Sigmoid colon (tissue), 7 donors: ENCODE measurements around the gene LCOR. TPM values are rescaled to one million over a fixed set of nuclear protein-coding genes. Genes with fewer than 3 reads are reported as not detected.

Experiments used
- DNase-seq: peaks from one replicate; pipeline ENCODE4 v3.0.0-alpha.2; 2019
- H3K27ac ChIP-seq, 4 donors: fragments of 200-600 bp; sonication (generic); one replicate each; pipeline ENCODE4 v1.5.1; 2016 to 2019; ENCODE audit warnings: mild to moderate bottlenecking in 1 of 4
- H3K27me3 ChIP-seq, 3 donors: fragments of 200-600 bp; sonication (generic); one replicate each; pipeline ENCODE4 v1.5.1; 2019; ENCODE audit warnings: mild to moderate bottlenecking in 1 of 3
- H3K36me3 ChIP-seq, 4 donors: fragments of 200-600 bp; sonication (generic); one replicate each; pipeline ENCODE4 v1.5.1; 2016 to 2019
- H3K4me1 ChIP-seq, 4 donors: fragments of 200-600 bp; sonication (generic); one replicate each; pipeline ENCODE4 v1.5.1; 2017 to 2019
- H3K4me3 ChIP-seq, 4 donors: fragments of 200-600 bp; sonication (generic); one replicate each; pipeline ENCODE4 v1.5.1; 2017 to 2019; ENCODE audit warnings: mild to moderate bottlenecking in 2 of 4, moderate library complexity in 1 of 4
- H3K9me3 ChIP-seq, 4 donors: fragments of 200-600 bp in 3 of 4; sonication (generic) in 3 of 4; one replicate each; pipeline versions ENCODE4 v1.5.1 to v1.6.1; 2013 to 2019
- EP300 ChIP-seq, 4 donors: sonication (generic); formaldehyde crosslinking; IDR thresholded peaks; one replicate each; pipeline ENCODE4 v1.6.1; 2017; ENCODE audit warnings: antibody characterized with exemption in 4 of 4
- POLR2A ChIP-seq, 2 donors: fragments of 450-650 bp; IDR thresholded peaks; one replicate each; pipeline ENCODE4 v1.6.1; 2016; ENCODE audit warnings: antibody characterized with exemption in 2 of 2, mild to moderate bottlenecking in 2 of 2, moderate library complexity in 2 of 2
- POLR2AphosphoS5 ChIP-seq, 4 donors: sonication (generic); formaldehyde crosslinking; IDR thresholded peaks; one replicate each; pipeline ENCODE4 v1.6.1; 2017; ENCODE audit warnings: antibody characterized with exemption in 4 of 4
- WGBS, 2 donors: extraction: QIAGEN DNeasy Blood & Tissue Kit; methylation state at CpG; one replicate each; pipeline ENCODE4 v1.1.7; 2013; 5-methylcytosine and 5-hydroxymethylcytosine counted together
- intact Hi-C: fragments of 100-400 bp; cut with DNase I; formaldehyde crosslinking; loops from one replicate; pipeline ENCODE4 v1.15.1; 2023
- polyA plus RNA-seq, 3 donors: library from polyadenylated mRNA; stranded (reverse); fragments of 200-250 nt; gene quantifications; one replicate each; pipeline ENCODE4 v1.2.3, GENCODE V29; 2013
- total RNA-seq, 4 donors: library from RNA; depleted of rRNA; stranded (reverse); fragments of >200 nt; gene quantifications; one replicate each; pipeline ENCODE4 v1.1.0, GENCODE V29; 2016
- TF ChIP-seq, protein P1 (sequence below), 4 experiments: fragments of 450-650 bp in 3 of 4; fragments of 200-600 bp in 1 of 4; IDR thresholded peaks; one replicate each; pipeline ENCODE4 v1.5.1; 2016 to 2019; ENCODE audit warnings: antibody characterized with exemption in 4 of 4, mild to moderate bottlenecking in 3 of 4, moderate library complexity in 2 of 4
- donor health status: healthy with polysubstance abuse.
- donor health status: Bipolar disorder and iron deficiency.
- donor health status: healthy.

The LCOR gene
- total and polyA plus RNA-seq, 7 donors: 8.4 to 270 (median 19.6) TPM

DNA sequence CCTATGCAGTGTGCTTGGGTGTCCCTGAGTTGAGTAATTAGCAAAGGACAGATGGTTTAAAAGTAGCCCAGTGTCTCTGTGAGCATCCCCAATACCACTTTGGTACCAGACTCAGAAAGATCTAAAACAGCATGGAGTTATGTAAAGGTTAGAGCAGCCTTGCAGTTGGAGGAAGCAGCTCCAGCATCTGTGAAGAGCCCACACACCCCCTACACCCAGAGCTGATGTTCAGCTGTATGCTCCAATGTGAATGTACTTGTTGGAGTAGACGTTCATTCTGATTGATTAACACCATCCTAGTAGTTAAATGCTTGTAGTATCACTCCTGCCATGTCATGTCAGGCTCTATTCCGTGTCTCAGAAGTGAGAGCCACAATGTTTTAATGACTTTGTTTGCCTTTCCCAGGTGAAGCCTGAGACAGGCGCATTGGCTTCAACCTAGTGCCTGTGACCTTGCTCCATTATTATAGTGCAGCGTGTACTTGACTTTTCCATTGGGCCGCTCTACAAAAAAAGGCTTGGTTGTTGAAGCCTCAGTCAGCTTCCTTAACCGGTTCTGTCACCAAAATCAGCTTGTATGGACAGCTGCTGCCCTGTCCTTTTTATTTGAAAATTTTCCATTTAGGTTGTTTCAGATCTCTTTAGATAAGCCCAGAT is 154.2 kb downstream of the LCOR start:
- DNase-seq: no peak
- Histone ChIP-seq H3K36me3 (peaks cover 0 to 9% (median 4%) of the 10 kb centered on the region in 4 donors), H3K27ac (no peak overlapping the region), H3K27me3 (no peaks in the 10 kb centered on the region), H3K4me1 (peaks cover 0 to 25% (median 12%) of the 10 kb centered on the region in 4 donors), H3K4me3 (no peak overlapping the region), H3K9me3 (no peaks in the 10 kb centered on the region)
- 92 to 95% methylated on average over 6 of the region's 6 CpGs for WGBS, 2 donors
- intact Hi-C loops: no loop called here
- TF ChIP-seq POLR2AphosphoS5 (IDR thresholded peaks at IDR 0.05): no peak
- TF ChIP-seq, protein P1, sequence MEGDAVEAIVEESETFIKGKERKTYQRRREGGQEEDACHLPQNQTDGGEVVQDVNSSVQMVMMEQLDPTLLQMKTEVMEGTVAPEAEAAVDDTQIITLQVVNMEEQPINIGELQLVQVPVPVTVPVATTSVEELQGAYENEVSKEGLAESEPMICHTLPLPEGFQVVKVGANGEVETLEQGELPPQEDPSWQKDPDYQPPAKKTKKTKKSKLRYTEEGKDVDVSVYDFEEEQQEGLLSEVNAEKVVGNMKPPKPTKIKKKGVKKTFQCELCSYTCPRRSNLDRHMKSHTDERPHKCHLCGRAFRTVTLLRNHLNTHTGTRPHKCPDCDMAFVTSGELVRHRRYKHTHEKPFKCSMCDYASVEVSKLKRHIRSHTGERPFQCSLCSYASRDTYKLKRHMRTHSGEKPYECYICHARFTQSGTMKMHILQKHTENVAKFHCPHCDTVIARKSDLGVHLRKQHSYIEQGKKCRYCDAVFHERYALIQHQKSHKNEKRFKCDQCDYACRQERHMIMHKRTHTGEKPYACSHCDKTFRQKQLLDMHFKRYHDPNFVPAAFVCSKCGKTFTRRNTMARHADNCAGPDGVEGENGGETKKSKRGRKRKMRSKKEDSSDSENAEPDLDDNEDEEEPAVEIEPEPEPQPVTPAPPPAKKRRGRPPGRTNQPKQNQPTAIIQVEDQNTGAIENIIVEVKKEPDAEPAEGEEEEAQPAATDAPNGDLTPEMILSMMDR (IDR thresholded peaks at IDR 0.05): no peak
- no peak for TF ChIP-seq POLR2A (IDR thresholded peaks at IDR 0.05)
- no peak for TF ChIP-seq EP300 (IDR thresholded peaks at IDR 0.05)

DNA sequence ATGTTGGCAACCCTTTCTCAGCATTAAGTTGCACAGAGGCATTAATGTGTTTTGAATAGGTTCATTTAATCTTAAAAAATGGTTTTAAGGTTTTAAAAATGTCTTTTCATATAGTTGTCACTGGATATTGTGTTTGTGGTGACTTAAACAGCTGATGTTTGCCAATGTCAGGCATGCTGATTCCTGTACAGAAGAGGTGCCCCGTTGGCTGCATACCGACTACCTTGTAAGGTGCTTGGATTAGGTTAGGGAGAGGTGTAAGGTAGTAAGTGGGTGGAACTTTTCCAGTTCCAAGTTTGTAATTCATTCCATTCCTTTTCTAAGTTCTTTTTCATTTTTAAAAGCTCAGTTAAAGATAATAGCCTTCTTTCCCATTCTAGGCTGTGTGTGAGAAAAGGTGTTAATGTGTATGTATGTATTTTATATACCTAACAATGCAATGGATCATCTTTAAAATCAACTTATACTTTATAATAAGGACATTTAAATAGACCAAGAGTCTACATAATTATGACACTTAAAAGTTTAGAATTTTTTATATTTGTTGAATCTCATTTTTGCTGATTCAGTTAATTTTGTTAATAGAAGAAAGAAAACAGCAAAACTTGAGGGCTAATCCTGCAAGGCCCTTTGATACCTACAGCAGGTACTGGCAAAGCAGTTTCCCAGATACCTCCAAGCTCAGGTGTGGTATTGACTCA is 155.2 kb downstream of the LCOR start:
- 77 to 96% methylated on average over 2 of the region's 2 CpGs for WGBS, 2 donors
- intact Hi-C loops: no loop called here

DNA sequence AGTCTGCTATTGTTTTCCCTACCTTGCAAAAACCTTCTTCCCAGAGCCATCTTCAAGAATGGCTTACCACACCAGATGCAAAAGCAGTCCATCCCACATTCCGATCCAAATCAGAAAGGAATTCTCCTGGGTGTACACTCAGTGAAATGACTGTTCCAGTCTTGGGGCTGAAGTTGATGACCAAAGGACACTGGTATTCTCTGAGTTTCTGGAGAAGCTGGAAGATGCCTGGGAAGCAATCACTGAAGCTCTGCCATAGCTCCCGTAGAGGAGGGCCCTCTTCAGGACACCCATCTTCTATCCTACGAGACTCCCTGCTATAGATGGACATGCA is 155.7 kb downstream of the LCOR start:
- no peaks in the 10 kb centered on the region for H3K36me3 ChIP-seq
- H3K27me3 ChIP-seq: no peaks in the 10 kb centered on the region
- no peaks in the 10 kb centered on the region for H3K9me3 ChIP-seq
- H3K4me1 ChIP-seq: peaks cover 0 to 30% (median 15%) of the 10 kb centered on the region in 4 donors
- no peak for TF ChIP-seq EP300 (IDR thresholded peaks at IDR 0.05)
- TF ChIP-seq POLR2A (IDR thresholded peaks at IDR 0.05): no peak
- TF ChIP-seq POLR2AphosphoS5 (IDR thresholded peaks at IDR 0.05): no peak
- TF ChIP-seq, protein P1 (IDR thresholded peaks at IDR 0.05): no peak
- 92 to 96% methylated on average over 3 of the region's 3 CpGs for WGBS, 2 donors
- no peak overlapping the region for H3K27ac ChIP-seq
- no peak overlapping the region for H3K4me3 ChIP-seq
- no peak for DNase-seq
- intact Hi-C loops: no loop called here

More for the DNA sequence above, 155.2 kb downstream of the LCOR start:
- Histone ChIP-seq H3K4me1 (peaks cover 0 to 30% (median 15%) of the 10 kb centered on the region in 4 donors), H3K27me3 (no peaks in the 10 kb centered on the region), H3K4me3 (no peak overlapping the region), H3K9me3 (no peaks in the 10 kb centered on the region), H3K27ac (no peak overlapping the region), H3K36me3 (no peaks in the 10 kb centered on the region)
- no peak for DNase-seq
- TF ChIP-seq EP300 (IDR thresholded peaks at IDR 0.05): no peak
- TF ChIP-seq POLR2A (IDR thresholded peaks at IDR 0.05): no peak

DNA sequence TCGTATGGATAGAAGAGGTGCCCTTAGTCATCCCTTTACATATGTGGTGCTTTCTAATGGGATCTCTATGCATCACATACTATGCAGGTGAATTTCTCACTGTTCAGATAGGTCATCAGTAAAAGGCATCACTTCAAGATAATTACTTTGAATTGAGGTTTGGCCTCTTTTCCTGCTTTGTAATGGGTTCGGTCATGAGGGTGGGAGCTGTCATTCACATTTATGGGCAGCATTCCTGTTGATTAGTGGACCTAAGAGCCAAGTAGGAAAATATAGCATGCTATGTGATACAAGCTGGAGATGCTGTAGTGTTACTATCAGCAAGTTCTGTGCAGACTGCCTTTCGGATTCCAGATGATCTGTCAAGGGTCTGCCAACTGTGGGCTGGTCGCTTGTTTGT is 156.3 kb downstream of the LCOR start:
- 67 to 78% methylated on average over 4 of the region's 4 CpGs for WGBS, 2 donors
- no peaks in the 10 kb centered on the region for H3K36me3 ChIP-seq
- intact Hi-C loops: no loop called here
- peak overlapping the region in 3 of 4 donors; percentile 31 to 46 (median 35) for H3K27ac ChIP-seq
- no peak overlapping the region for H3K4me3 ChIP-seq
- H3K27me3 ChIP-seq: no peaks in the 10 kb centered on the region
- H3K4me1 ChIP-seq: peaks cover 0 to 30% (median 15%) of the 10 kb centered on the region in 4 donors
- no peaks in the 10 kb centered on the region for H3K9me3 ChIP-seq
- TF ChIP-seq EP300 (IDR thresholded peaks at IDR 0.05): no peak
- TF ChIP-seq, protein P1 (IDR thresholded peaks at IDR 0.05): no peak
- no peak for TF ChIP-seq POLR2AphosphoS5 (IDR thresholded peaks at IDR 0.05)
- TF ChIP-seq POLR2A (IDR thresholded peaks at IDR 0.05): no peak
- DNase-seq: no peak

DNA sequence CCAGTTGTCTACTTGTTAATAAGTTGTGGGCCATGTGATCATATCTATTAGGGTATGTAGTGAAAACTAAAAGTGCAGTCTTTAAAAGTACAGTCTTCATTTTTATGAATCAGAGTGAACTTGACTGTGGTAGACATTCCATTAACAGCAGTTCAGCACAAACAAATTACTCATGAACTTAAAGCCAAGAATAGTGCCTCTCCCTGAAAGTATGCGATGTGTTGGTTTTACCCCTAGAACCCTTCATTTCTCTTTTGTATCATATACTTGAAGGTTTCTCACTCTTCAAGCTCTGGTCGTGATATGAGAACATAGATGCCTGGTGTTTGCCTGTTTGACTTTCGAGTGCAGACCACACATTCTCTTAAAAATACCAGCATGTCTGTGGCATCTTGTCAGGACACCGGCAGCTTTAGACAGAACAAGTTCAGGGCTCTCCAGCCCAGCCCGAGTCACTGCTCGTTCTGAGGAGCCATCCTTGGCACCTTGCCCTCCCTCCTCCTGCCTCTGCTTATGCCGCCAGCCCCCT is 159.3 kb downstream of the LCOR start:
- DNase-seq: no peak
- H3K27ac ChIP-seq: peak overlapping the region in 3 of 4 donors; percentile 41 to 60 (median 53)
- TF ChIP-seq, protein P1 (IDR thresholded peaks at IDR 0.05): no peak
- no peak for TF ChIP-seq EP300 (IDR thresholded peaks at IDR 0.05)
- TF ChIP-seq POLR2AphosphoS5 (IDR thresholded peaks at IDR 0.05): no peak
- no peak for TF ChIP-seq POLR2A (IDR thresholded peaks at IDR 0.05)
- intact Hi-C loops: no loop called here
- no peaks in the 10 kb centered on the region for H3K27me3 ChIP-seq
- no peaks in the 10 kb centered on the region for H3K9me3 ChIP-seq
- WGBS, 2 donors: 71 to 74% methylated on average over 7 of the region's 7 CpGs
- no peak overlapping the region for H3K4me3 ChIP-seq
- peaks cover 0 to 51% (median 20%) of the 10 kb centered on the region in 4 donors for H3K4me1 ChIP-seq
- no peaks in the 10 kb centered on the region for H3K36me3 ChIP-seq
